Left lobe of liver (tissue), 2 donors: ENCODE measurements around the gene TMEM178B. TPM values are rescaled to one million over a fixed set of nuclear protein-coding genes. Genes with fewer than 3 reads are reported as not detected.
"Not testable (repeated sequence)": the region's sequence is repeated elsewhere in the genome, so short reads cannot be mapped to it uniquely, and the experiment has no call there.

ENCODE experiments used
- ATAC-seq: fragments of 200-7000 bp; cut with Tn5 transposase; one replicate; pipeline ENCODE4 v1.9.1; 2020; ENCODE audit warnings: mild to moderate bottlenecking, moderate library complexity
- DNase-seq: peaks from one replicate; pipeline ENCODE4 v3.0.0-alpha.2; 2020; ENCODE audit warnings: low spot score
- total RNA-seq: library from RNA; stranded (reverse); gene quantifications from one replicate; pipeline ENCODE4 v1.2.1, GENCODE V29; 2021
- donor health status: DM: no; HTN: no; CAD: no; lungs with moderate emphysema.
- donor health status: DM: no; HTN: yes; CAD: no.

Gene TMEM178B
- total RNA-seq, 1 donor from 2014 or later: not detected

DNA sequence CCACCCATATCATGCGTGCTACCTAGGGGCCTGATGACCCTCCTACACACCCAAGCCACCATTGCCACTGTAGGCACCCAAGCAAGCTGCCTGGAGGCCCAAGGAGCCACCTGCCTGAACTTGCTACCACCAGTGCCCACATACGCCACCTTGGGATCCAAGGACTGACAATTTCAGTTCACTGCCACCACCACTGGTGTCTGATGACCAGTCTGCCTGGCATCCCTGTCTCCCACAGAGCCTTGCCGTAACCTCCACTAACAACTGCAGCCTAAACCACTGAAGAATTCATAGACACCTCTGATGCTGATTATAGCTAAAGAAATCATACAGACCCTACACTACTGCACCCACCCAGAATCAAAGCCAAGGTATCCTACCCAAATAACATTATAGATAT lies 58.8 kb downstream of the TMEM178B start:
- ATAC-seq: no peak

DNA sequence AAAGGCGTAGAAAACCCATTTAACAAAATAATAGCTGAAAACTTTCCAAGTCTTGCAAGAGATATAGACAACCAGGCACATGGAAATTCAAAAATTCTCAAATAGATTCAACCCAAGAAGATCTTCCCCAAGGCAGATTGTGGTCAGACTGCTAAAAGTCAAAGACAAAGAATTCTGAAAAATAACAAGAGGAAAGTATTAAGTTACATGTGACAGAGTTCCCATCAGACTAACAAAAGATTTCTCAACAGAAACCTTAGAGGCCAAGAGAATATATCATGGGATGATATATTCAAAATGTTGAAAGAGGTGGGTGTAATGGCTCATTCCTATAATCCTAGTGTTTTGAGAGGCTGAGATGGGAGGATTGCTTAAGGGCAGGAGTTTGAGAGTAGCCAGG lies 59.8 kb downstream of the TMEM178B start:
- DNase-seq: no peak
- ATAC-seq: no peak

More for the DNA sequence above, 58.8 kb downstream of the TMEM178B start:
- DNase-seq: no peak

DNA sequence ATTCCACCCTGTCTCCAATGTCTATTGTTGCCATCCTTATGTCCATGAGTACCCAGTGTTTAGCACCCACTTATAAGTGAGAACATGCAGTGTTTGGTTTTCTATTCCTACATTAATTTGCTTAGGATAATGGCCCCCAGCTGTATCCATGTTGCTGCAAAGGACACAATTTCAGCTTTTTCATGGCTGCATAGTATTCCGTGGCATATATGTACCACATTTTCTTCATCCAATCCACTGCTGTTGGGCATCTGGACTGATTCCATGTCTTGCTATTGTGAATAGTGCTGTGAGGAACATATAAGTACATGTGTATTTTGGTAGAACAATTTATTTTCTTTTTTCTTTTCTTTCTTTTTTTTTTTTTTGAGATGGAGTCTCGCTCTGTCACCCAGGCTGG lies 68.2 kb downstream of the TMEM178B start:
- ATAC-seq (no peak), DNase-seq (no peak)

DNA sequence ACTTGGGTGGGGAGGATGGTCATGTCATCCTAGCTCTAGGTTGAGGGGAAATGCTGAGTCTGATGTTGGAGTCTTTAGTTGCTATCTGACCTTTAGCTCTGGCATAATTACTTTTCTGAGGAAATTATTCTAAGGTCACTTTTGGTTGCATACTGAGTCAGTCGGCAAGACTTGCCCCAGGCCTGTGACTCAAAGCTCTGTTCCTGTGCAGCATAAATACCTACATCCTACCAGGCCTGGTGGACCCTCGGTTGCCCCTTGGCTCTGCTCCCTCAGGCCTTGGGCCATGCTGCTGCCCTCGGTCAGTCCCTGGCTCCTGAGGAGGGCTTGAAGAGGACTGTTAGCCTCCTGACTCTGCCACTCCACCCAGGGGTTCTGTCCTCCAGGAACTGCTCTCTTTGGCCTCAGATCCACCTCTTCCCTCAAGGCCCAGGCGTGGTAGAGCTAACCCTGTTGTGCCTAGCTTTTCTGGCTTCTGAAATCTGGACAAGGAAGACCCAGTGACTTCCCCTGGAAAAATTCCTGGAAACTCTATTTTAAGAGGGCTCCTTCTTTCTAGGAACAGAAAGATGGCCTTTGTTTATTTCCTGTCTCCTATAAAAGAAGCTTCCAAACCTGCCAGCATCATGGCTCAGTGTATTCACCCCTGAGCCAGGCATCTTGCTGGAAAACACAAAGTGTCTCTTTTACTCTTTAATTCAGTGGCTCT lies 71.2 kb downstream of the TMEM178B start:
- ATAC-seq (no peak), DNase-seq (no peak)

DNA sequence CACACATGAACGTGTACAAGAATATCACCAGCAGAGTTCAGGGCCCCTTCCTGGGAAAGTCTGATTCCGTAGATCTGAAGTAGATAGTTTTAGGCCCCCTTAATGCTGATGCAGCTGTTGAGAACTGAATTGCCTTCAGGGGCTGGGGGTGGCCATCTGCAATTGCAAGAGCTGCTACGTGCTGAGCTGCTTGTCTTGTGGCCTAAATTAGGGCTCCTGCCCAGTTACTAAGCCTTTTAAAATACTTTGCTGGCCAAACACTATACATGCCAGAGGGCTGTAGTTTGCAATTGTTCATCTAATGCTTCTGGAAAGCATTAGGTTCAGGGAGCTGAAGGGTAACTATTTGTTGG lies 71.7 kb downstream of the TMEM178B start:
- ATAC-seq: no peak
- no peak for DNase-seq

DNA sequence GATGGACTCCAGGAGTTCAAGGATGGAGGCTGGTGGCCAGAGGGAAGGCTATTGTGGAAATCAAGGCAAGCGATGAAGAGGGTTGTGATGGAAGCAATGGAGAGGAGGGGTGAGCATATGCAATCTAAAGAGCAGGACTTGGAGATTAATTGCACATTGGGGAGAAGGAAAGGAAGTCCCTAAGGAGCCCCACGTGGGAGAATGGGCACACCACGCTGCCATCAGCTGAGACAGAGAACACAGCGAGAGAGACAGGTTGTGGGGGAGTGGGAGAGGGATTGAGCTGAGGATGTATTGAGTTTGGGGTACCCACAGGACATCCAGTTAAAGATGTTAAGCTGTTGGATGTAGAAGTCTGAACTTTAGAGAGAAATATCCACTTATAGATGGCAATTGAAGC lies 73.6 kb downstream of the TMEM178B start:
- ATAC-seq: no peak
- no peak for DNase-seq

DNA sequence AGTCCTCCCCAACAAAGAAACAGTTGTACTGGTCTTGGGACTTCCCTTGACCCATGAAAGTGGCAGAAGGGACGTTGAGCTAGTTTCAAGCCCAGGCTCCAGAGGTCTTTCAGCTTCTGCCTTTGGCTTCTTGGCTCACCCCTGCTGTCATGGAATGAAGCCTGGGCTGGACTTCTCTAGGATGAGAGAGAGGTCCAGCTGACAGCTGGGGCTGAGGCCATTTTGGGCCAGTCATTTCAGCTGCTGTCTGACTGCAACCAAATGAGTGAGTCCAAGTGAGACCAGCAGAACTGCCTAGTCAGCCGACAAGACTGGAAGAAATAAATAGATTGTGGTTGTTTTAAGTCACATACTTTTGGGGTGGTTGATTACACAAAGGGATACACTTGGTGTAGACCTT lies 76.6 kb downstream of the TMEM178B start:
- ATAC-seq: no peak
- no peak for DNase-seq

DNA sequence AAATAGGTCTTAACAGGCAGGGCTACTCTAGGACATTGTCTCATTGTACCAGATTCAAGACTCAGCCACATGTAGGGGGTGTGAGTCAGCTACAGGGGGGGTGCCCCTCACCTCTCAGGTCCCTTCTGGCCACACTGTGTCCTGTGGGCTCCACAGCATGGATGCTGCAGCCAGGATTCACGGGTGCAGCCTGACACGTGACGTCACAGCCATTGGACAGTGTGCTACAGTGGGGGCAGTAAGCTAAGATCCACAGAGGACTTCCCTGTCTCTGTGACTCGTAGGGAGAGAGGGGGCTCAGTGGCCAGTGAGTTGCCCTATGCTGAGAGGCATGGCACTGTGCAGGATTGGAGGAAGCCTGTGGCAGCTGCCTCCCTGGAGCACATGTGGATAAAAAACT lies 77.9 kb downstream of the TMEM178B start:
- DNase-seq (no peak), ATAC-seq (no peak)

DNA sequence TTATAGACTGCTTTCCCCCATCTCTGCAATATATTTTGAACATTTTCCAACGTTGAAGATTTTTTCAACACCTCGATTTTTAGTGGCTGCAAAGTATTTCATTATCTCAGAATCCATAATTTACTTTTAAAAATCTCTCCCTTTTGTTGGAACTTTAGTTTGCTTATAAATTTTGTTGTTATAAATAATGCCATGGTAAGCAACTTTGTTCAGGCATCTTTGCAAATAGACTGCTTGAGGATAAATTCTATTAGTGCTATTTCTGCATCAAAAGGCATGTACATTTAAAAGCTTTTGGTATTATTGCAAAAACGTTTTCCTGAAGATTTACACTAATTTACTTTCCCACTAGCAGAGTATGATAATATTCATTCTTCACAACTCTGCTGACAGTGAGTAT lies 79.4 kb downstream of the TMEM178B start:
- DNase-seq (no peak), ATAC-seq (no peak)

DNA sequence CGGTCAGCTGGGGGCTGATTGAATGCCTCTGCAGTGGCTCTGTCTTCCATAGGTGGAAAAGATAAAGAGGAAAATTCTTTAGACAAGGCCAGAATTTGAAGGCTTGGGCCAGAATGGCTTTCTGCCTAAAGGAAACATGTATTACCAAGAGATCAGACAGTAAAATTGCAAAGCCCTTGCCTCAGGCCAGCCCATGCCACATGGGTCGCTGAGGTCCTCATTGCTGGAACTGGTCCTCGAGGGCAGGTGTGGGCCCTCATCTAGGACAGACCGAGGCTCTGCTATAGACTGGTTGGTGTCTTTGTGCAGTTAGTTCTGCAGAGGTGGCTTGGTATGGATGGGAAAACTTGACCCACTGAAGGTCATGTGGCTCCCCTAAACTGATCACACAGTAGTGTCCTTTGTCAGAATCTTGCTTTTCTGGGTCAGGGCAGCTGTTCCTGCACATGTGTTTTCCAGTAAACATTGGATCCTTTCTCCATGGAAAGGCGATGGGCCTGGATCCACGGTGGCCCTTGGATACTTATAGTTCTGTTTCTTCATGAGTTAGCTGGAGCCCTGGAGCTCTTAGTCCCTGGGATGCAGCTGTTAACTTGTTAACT lies 80.4 kb downstream of the TMEM178B start:
- DNase-seq (no peak), ATAC-seq (no peak)

DNA sequence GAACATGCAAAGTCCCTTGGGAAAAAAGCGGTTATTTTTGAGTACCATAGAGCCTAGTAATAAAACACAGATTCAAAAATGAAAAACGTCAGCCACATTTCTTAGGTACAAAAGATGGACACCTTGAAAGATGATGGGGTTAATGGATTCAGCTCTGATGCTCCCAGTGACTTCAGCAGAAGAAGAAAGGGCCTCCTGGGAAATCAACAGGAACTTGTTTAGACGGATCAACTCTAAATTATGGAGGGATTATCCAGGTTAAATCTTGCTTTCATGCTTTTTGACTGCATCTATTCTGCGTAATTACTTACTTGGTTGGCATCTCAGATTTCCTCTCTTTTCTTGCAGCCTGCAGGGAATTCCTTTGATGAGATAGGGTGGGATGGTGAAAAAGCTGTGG lies 82.5 kb downstream of the TMEM178B start:
- DNase-seq (no peak), ATAC-seq (no peak)

DNA sequence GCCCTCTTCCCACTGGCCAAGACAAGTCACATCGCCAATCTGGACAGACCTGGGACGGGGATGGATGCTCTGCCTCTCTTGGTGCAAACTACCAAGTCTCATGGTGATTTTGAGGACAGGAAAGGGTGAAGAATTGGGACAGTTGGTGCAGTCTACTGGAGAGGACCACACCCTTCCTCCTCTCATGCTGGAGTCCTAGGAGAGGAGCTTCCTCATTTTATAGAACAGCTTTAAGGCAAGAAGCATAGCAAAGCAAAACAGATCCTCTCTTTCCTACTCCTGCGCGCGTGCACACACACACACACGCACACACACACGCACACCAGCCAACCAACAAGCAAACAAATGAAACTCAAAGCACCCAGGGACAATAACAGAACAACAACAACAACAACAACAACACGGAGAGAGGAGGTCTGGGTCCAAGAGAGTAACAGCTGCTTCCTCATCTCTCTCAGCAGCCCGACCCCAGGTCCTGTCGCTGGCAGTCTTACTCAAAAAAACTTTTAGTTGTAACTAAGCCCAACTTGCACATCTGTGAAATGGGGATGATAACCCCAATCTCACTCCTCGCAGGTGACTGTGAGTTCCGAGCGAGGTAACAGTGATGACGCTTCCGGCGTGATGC lies 83.4 kb downstream of the TMEM178B start:
- DNase-seq: no peak

DNA sequence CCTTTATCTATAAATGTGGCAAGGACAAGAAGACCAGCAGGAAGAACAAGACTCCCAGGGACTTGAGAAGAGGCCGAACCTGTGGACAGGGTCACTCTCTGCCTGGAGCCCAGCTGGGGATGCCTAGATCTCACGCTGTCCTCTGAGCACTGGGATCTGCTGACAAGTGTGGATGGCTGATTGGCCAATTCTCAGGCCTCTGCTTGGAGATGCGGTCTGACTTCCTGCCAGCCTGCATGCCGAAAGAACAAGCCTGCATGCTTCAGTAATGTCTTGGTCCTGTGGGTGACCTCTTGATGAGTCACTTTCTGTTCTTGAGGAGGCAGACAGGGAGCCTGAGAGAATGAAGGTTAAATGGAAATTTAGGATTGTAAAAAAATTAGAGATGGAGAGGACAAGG lies 84.7 kb downstream of the TMEM178B start:
- no peak for ATAC-seq
- DNase-seq: no peak

More for the DNA sequence above, 83.4 kb downstream of the TMEM178B start:
- peak; percentile 13 for ATAC-seq

DNA sequence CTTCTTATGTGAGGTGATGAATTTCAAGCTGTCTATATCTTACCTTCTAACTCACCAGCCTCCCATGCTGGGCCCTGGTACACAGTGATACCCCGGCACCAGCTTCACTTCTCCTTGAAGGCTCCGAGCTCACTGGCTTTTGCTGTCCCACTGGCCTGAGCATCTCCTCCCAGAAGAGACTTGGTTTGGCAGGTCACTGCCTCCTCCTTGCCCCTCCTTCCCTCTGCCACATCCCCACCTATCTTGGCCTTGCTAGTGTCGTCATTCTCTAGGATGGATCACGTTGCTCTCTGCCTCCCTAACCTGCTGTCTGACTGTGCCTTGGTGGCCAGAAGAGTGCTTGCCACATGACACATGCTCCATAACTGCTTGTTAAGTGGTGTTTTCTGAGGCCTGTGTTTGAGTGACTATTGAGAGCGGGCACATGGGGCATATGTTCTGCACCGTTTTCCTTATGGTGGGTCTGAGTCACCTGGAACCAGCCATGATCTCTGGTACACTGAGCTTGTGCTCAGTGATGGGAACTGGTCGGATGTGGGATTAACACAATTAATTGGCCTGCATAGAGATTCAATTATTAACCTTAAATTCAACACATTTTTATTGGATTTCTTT lies 86.5 kb downstream of the TMEM178B start:
- ATAC-seq (no peak), DNase-seq (no peak)

DNA sequence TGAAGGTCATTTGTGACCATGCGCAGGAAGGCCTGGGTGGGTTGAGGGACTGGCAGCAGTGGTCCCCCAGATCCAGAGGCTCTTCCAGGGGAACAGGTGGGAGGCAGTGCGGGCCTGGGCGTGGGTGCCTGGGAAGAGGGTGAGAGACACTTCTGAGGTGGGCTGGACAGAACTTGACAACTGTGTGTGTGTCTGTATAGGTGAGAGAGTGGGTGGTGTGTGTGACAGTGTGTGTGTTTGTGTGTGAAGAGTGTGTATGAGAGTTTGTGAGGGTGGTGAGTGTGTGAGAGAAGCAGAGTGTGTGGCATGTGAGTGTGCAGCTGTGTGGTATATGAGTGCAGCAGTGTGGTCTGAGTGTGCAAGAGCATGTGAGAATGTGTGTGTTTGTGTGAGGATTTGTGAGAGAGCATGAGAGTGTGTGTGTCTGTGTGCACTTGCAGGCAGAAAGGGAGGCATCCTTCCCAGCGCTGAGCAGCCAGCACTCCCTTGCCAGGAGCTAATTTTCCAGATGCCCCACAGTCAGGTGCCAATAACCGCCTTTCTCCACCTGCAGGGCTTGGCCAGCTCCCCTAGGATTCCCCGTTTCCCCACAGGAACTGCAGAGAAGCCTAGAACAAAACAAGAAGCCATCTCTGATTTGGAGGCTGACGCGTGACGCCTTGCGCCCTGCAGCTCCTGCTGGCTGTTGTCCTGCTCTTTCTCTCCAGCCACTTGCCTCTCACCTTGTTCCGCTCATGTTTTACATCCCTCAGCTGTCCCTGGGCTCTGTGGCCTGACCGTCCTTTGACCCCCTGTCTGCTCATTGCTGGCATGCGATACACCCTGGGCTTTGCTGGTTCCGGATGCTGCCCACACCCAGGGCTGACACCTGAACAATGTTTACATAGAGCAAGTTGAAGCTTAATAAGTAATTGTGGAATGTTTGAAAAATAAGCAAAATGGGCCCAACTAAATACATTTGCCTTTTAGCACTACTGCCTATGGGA lies 88.0 kb downstream of the TMEM178B start:
- DNase-seq: no peak
- no peak for ATAC-seq

DNA sequence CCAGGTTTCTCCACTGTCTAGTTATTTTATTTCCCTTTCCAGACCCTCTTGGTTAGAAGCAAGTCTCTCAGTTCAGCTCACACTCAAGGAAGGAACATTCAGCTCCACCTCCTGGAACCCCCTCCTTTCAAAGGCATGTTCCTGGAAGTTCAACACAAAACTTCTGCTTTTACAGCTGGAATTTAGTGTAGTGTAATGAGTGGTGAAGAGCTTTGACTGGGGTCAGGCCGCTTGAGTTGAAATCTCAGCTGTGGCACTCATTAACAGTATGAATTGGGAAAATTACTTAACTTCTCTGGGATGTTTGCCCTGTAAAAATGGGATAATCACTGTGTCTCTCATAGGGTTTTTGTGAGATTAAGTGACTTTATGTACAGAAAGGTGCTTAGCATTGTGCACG lies 91.7 kb downstream of the TMEM178B start:
- DNase-seq (no peak), ATAC-seq (no peak)

DNA sequence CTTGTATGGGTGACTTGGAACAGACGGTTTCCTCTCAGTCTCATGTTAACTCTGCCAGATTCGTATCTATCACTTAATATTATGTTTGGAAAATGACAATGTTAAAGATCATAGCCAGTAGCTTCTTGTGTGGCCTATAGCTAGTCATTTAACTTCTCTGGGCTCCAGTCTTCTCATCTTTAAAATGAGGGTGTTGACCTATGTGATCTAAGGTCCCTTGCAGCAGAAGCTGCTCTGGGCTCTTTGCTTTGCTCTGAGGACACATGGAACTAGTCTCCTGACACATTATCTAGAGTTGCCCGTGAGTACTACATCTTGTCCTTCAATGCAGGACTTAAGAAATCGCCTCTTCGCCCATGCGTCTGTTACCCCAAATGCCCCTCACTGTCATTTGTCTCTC lies 93.1 kb downstream of the TMEM178B start:
- ATAC-seq (no peak), DNase-seq (no peak)

DNA sequence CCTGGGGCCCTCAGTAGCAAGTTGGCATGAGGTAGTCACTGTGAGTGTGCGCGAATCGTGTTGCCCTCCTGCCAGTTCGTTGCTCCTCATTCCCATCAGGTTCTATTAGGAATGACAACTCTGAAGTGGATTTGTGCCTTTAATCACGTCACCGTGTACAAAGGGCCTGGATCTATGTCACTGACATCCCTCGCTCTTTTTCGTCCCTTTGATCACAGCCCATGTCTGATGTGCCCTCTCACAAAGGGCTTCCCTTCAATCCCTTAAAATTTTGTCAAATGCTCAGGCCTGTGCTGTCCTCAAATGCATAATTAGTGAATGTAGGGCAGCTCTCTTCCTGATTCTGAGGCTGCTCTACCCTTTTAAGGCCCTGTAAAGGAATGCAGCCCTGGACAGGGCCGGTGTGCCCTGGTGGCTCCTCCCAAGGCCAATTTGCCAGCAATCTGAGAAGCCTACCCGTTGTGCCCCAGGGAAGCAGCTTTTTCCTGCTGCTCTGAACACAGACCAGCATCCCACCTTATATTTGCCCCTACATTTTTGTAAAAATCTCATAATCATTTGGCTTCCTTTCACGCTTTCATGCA lies 93.6 kb downstream of the TMEM178B start:
- ATAC-seq (no peak), DNase-seq (no peak)

DNA sequence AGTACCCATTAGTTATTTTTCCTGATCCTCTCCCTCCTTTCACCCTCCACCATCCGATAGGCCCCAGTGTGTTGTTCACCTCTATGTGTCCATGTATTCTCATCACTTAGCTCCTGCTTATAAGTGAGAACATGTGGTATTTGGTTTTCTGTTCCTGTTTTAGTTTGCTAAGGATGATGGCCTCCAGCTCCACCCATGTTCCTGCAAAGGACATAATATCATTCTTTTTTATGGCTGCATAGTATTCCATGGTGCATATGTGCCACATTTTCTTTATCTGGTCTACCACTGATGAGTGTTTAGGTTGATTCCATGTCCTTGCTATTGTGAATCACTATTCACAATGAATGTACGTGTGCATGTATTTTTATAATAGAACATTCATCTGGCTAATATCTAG lies 95.3 kb downstream of the TMEM178B start:
- ATAC-seq, DNase-seq: not testable (repeated sequence)

DNA sequence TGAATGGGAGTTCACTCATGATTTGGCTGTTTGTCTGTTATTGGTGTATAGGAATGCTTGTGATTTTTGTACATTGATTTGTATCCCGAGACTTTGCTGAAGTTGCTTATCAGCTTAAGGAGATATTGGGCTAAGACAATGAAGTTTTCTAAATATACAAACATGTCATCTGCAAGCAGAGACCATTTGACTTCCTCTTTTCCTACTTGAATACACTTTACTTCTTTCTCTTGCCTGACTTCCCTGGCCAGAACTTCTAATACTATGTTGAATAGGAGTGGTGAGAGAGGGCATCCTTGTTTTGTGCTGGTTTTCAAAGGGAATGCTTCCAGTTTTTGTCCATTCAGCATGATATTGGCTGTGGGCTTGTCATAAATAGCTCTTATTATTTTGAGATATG lies 101.9 kb downstream of the TMEM178B start:
- DNase-seq, ATAC-seq: not testable (repeated sequence)
